Stomach (tissue), 9 donors: ENCODE results near the gene RNF220. TPM values are rescaled to one million over a fixed set of nuclear protein-coding genes. Genes with fewer than 3 reads are reported as not detected.
"Not testable (repeated sequence)": the region's sequence is repeated elsewhere in the genome, so short reads cannot be mapped to it uniquely, and the experiment has no call there.

Experiments
- DNase-seq, 2 donors: peaks; one replicate each; pipeline versions ENCODE4 v3.0.0 to v3.0.0-alpha.2; 2013 to 2019
- H3K27ac ChIP-seq, 5 donors: fragments of 200-600 bp in 4 of 5; sonication (generic) in 4 of 5; one replicate each; pipeline ENCODE4 v1.5.1; 2013 to 2019; ENCODE audit warnings: mild to moderate bottlenecking in 1 of 5, moderate library complexity in 1 of 5
- H3K27me3 ChIP-seq, 3 donors: fragments of 200-600 bp; sonication (generic); one replicate each; pipeline ENCODE4 v1.5.1; 2017 to 2019; ENCODE audit warnings: mixed run types in 1 of 3
- H3K36me3 ChIP-seq, 4 donors: fragments of 200-600 bp; sonication (generic); 1 replicate in 3 of 4; 2 replicates in 1 of 4; pipeline ENCODE4 v1.5.1; 2016 to 2019
- H3K4me1 ChIP-seq, 4 donors: fragments of 200-600 bp; sonication (generic); one replicate each; pipeline ENCODE4 v1.5.1; 2016 to 2019
- H3K4me3 ChIP-seq, 4 donors: fragments of 200-600 bp; sonication (generic) in 3 of 4; one replicate each; pipeline ENCODE4 v1.5.1; 2016 to 2019; ENCODE audit warnings: mild to moderate bottlenecking in 1 of 4
- H3K9me3 ChIP-seq, 4 donors: fragments of 200-600 bp; sonication (generic); one replicate each; pipeline ENCODE4 v1.5.1; 2016 to 2019
- EP300 ChIP-seq: sonication (generic); formaldehyde crosslinking; IDR thresholded peaks from one replicate; pipeline ENCODE4 v1.6.1; 2017; ENCODE audit warnings: antibody characterized with exemption
- POLR2A ChIP-seq, 4 donors: fragments of 450-650 bp; IDR thresholded peaks; one replicate each; pipeline ENCODE4 v1.6.1; 2016; ENCODE audit warnings: antibody characterized with exemption in 4 of 4, control low read depth in 2 of 4, mild to moderate bottlenecking in 1 of 4, moderate library complexity in 1 of 4
- POLR2AphosphoS5 ChIP-seq, 3 donors: sonication (generic); formaldehyde crosslinking; IDR thresholded peaks; one replicate each; pipeline ENCODE4 v1.6.1; 2016; ENCODE audit warnings: antibody characterized with exemption in 3 of 3
- WGBS, 5 donors: extraction: QIAGEN DNeasy Blood & Tissue Kit in 3 of 5; methylation state at CpG; one replicate each; pipeline versions ENCODE4 v1.1.5 to v1.1.7; 2013 to 2018; 5-methylcytosine and 5-hydroxymethylcytosine counted together
- intact Hi-C: fragments of 100-400 bp; cut with DNase I; formaldehyde crosslinking; loops from one replicate; pipeline ENCODE4 v1.15.1; 2023; ENCODE audit warnings: low total_unique reads
- polyA plus RNA-seq, 3 donors: library from polyadenylated mRNA; stranded (reverse); fragments of 200-250 nt; gene quantifications; one replicate each; pipeline ENCODE4 v1.2.3, GENCODE V29; 2013
- total RNA-seq, 5 donors: library from RNA; depleted of rRNA; stranded (reverse); fragments of >200 nt; gene quantifications; one replicate each; pipeline versions ENCODE4 v1.1.0 to v1.2.3, GENCODE V29; 2014 to 2016
- TF ChIP-seq, protein P1 (sequence below), 7 experiments: fragments of 450-650 bp in 4 of 7; fragments of 200-600 bp in 3 of 7; sonication (generic) in 3 of 7; IDR thresholded peaks; one replicate each; pipeline ENCODE4 v1.5.1; 2016 to 2019; ENCODE audit warnings: antibody characterized with exemption in 7 of 7, control low read depth in 2 of 7, mild to moderate bottlenecking in 1 of 7
- donor health status: healthy with polysubstance abuse.
- donor health status: Bipolar disorder and iron deficiency.
- donor health status: healthy.

The RNF220 gene
- total and polyA plus RNA-seq, 8 donors, result 21.0 to 207 (median 47.2) TPM

DNA sequence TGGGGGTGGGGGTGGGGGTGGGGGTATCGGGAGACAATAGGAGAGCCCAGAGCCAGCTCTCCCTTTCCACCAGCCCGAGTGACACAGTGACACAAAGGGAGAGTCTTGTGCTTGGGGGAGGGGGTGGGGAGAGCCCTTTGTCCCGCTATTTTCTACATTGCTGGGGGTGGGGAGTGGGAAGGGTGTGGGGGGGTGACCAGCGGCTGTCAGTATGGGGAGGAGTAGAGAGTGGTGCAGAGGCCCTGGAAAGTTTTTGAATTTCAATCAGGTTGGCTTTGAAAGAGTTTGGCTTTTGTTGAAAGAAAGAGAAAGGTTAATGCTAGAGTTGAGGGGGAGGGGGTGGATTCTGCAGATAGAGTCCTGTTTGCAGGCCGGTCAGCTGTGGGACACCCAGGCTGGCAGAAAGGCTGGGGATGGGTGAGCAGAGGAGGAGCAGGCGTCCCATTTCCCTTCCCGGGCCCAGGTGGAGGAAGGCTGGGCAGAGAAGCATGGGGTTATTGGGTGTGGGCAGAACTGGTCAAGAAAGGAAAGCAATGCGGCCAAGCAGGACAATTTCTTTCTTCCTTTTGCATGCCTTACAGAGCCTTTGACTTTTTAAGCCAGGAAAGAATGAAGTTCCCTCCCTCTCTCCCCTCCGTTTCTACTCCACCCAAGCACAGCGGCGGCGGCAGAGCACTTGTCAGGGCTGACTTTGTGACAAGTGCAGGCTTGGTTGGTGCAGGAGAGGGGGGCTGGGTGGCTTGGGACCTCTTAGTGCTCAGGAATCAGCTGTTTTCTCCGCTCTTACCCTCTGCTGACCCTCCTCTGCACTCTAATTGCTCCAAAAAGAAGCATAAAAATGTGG lies 96.2 kb downstream of the RNF220 start:
- DNase-seq, result peak in 1 of 2 donors; percentile 40
- Histone ChIP-seq H3K4me1 (peaks cover 4 to 15% (median 10%) of the 10 kb centered on the region in 4 donors), H3K36me3 (no peaks in the 10 kb centered on the region), H3K9me3 (no peaks in the 10 kb centered on the region), H3K27ac (no peak overlapping the region), H3K4me3 (peak overlapping the region in 1 of 4 donors; percentile 11), H3K27me3 (peaks cover 0 to 47% (median 15%) of the 10 kb centered on the region in 3 donors)
- no peak for TF ChIP-seq EP300
- TF ChIP-seq, protein P1, sequence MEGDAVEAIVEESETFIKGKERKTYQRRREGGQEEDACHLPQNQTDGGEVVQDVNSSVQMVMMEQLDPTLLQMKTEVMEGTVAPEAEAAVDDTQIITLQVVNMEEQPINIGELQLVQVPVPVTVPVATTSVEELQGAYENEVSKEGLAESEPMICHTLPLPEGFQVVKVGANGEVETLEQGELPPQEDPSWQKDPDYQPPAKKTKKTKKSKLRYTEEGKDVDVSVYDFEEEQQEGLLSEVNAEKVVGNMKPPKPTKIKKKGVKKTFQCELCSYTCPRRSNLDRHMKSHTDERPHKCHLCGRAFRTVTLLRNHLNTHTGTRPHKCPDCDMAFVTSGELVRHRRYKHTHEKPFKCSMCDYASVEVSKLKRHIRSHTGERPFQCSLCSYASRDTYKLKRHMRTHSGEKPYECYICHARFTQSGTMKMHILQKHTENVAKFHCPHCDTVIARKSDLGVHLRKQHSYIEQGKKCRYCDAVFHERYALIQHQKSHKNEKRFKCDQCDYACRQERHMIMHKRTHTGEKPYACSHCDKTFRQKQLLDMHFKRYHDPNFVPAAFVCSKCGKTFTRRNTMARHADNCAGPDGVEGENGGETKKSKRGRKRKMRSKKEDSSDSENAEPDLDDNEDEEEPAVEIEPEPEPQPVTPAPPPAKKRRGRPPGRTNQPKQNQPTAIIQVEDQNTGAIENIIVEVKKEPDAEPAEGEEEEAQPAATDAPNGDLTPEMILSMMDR (IDR thresholded peaks at IDR 0.05), result no peak
- no peak for TF ChIP-seq POLR2AphosphoS5 (IDR thresholded peaks at IDR 0.05)
- no peak for TF ChIP-seq POLR2A (IDR thresholded peaks at IDR 0.05)
- intact Hi-C loops, result no loop called here
- WGBS, 5 donors, result 23 to 43% (median 31%) methylated on average over 12 to 13 of the region's 13 CpGs

DNA sequence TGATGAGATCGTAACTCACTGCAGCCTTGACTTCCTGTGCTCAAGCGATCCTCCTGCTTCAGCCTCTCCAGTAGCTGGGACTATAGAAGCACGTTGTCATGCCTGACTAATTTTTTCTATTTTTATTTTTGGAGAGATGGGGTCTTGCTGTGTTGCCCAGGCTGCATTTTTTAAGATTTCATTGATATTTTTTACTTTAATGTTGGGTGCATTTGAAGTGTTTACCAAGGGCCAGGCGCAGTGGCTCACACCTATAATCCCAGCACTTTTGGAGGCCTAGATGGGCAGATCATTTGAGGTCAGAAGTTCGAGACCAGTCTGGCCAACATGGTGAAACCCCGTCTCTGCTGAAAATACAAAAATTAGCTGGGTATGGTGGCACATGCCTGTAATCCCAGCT lies 97.8 kb downstream of the RNF220 start:
- DNase-seq, H3K4me3 ChIP-seq, intact Hi-C loops, H3K36me3 ChIP-seq, H3K27ac ChIP-seq, H3K9me3 ChIP-seq: not testable (repeated sequence)
- WGBS, 5 donors, result 91 to 94% (median 93%) methylated on average over 6 of the region's 6 CpGs
- Histone ChIP-seq H3K27me3 (peaks cover 0 to 57% (median 24%) of the 10 kb centered on the region in 3 donors), H3K4me1 (peaks cover 4 to 15% (median 10%) of the 10 kb centered on the region in 4 donors)

DNA sequence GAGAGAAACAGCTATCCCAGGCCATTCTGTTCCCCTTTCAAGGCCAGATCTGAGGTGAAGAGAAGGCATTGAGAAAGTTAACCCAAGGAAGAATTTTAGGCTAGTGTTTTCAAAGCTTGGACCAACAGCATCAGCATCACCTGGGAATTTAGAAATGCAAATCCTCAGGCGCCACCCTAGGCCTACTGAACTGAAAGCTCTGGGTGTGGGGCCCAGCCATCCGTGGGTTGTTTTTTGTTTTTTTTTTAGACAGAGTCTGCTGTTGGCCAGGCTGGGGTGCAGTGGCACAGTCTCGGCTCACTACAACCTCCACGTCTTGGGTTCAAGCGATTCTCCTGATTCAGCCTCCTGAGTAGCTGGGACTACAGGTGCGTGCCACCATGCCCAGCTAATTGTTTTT lies 98.6 kb downstream of the RNF220 start:
- peaks cover 0 to 58% (median 29%) of the 10 kb centered on the region in 3 donors for H3K27me3 ChIP-seq
- TF ChIP-seq POLR2A (IDR thresholded peaks at IDR 0.05) (no peak), POLR2AphosphoS5 (IDR thresholded peaks at IDR 0.05) (no peak), EP300 (no peak)
- TF ChIP-seq, protein P1 (IDR thresholded peaks at IDR 0.05), result no peak
- H3K4me1 ChIP-seq, result peaks cover 4 to 15% (median 10%) of the 10 kb centered on the region in 4 donors
- no peaks in the 10 kb centered on the region for H3K36me3 ChIP-seq
- intact Hi-C loops, result no loop called here
- H3K9me3 ChIP-seq, result no peaks in the 10 kb centered on the region
- DNase-seq, result no peak
- no peak overlapping the region for H3K27ac ChIP-seq
- no peak overlapping the region for H3K4me3 ChIP-seq
- 80 to 93% (median 90%) methylated on average over 6 of the region's 6 CpGs for WGBS, 5 donors

DNA sequence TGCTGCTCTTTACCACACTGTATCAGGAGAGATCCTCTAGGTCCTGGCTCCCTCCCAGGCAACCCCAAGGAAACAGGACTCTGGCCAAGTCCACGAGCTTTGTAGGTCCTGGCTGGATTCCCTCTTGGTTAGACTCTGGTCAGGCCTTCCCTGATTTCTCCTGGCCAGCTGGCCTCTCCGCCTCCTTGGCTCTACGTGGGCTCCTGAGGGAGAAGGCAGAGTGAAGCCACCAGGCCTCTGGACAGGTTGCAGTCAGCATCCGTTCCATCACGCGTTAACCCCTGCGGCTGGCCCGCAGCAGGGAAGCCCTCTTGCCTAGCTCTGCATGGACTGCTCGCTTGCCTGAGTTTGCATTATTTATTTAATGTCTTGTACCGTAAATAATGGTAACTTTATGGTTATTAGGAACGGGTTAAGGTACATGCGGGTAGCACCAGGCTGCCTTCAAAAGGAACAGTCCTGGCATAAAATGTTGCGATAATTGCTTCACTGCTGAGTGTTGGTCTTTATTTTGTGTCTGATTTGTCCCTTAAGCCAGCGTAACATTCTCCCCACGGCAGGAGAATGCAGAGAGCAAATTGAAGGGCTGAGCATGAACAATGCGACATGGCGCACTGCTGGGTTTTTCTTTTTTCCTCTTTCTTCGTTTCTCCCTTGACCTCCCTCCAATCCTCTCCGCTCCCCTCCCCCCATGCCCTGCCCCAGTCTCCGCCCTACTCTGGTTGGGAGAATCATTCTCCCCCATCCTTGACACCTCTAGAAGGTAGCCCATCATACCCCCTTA lies 100.3 kb downstream of the RNF220 start:
- no peaks in the 10 kb centered on the region for H3K36me3 ChIP-seq
- H3K9me3 ChIP-seq, result no peaks in the 10 kb centered on the region
- H3K4me3 ChIP-seq, result no peak overlapping the region
- TF ChIP-seq EP300 (no peak), POLR2A (IDR thresholded peaks at IDR 0.05) (no peak), POLR2AphosphoS5 (IDR thresholded peaks at IDR 0.05) (no peak)
- TF ChIP-seq, protein P1 (IDR thresholded peaks at IDR 0.05), result no peak
- H3K27me3 ChIP-seq, result peaks cover 0 to 47% (median 23%) of the 10 kb centered on the region in 3 donors
- intact Hi-C loops, result no loop called here
- H3K4me1 ChIP-seq, result peaks cover 4 to 14% (median 9%) of the 10 kb centered on the region in 4 donors
- H3K27ac ChIP-seq, result no peak overlapping the region
- WGBS, 5 donors, result 64 to 75% (median 70%) methylated on average over 19 to 20 of the region's 20 CpGs
- DNase-seq, result peak in 1 of 2 donors; percentile 64
